Activated T-helper 2 cell treated with anti-CD3 and anti-CD28 coated beads, Interferon-gamma antibody, Interleukin-2, Interleukin-4, amounts not matched to agents 10 μg/mL and 5 μg/mL and 100 μg/mL, durations not matched to agents 14 hours and 24 hours and 36 hours (primary cell): ENCODE measurements around the gene PLCH2. TPM values are rescaled to one million over a fixed set of nuclear protein-coding genes. Genes with fewer than 3 reads are reported as not detected.

Source experiments
- DNase-seq: peaks from one replicate; pipeline ENCODE4 v3.0.0; 2021; ENCODE audit warnings: low spot score
- H3K27ac Mint-ChIP-seq: one replicate; pipeline ENCODE4 v1.8.0; 2021; ENCODE audit warnings: mixed read lengths
- H3K27me3 Mint-ChIP-seq: one replicate; pipeline ENCODE4 v1.8.0; 2021; ENCODE audit warnings: low read depth, mixed read lengths
- H3K36me3 Mint-ChIP-seq: one replicate; pipeline ENCODE4 v1.8.0; 2021; ENCODE audit warnings: low read depth, mixed read lengths
- H3K4me1 Mint-ChIP-seq: one replicate; pipeline ENCODE4 v1.8.0; 2021; ENCODE audit warnings: low read depth, mixed read lengths
- H3K4me3 Mint-ChIP-seq: one replicate; pipeline ENCODE4 v1.8.0; 2021; ENCODE audit warnings: low read depth, mild to moderate bottlenecking, moderate library complexity, mixed read lengths
- H3K9me3 Mint-ChIP-seq: one replicate; pipeline ENCODE4 v1.8.0; 2021; ENCODE audit warnings: mixed read lengths
- intact Hi-C: fragments of 100-400 bp; cut with micrococcal nuclease; formaldehyde crosslinking; loops from one replicate; pipeline ENCODE4 v1.15.1; 2023
- total RNA-seq: library from RNA; stranded (reverse); gene quantifications from 2 replicates; pipeline ENCODE4 v1.2.3, GENCODE V29; 2022

The PLCH2 gene
- total RNA-seq, 1 donor from 2014 or later: 2.6 TPM

- Mint-ChIP-seq H3K27me3 (no peaks in the 10 kb centered on the region), H3K27ac (no peak overlapping the region), H3K9me3 (no peaks in the 10 kb centered on the region)
Observed at GRCh38 chr1:2477791-2478499, 1.9 kb downstream of the PLCH2 start.

GRCh38 chr1:2479186-2479585, 3.1 kb downstream of the PLCH2 start:
- no peaks in the 10 kb centered on the region for H3K36me3 Mint-ChIP-seq
- intact Hi-C loops: no loop called here
- no peaks in the 10 kb centered on the region for H3K27me3 Mint-ChIP-seq
- H3K9me3 Mint-ChIP-seq: no peaks in the 10 kb centered on the region
- H3K4me1 Mint-ChIP-seq: no peaks in the 10 kb centered on the region
- no peak for DNase-seq
- H3K4me3 Mint-ChIP-seq: no peak overlapping the region
- no peak overlapping the region for H3K27ac Mint-ChIP-seq

More at GRCh38 chr1:2477791-2478499, 1.9 kb downstream of the PLCH2 start:
- Mint-ChIP-seq H3K4me3 (no peak overlapping the region), H3K36me3 (no peaks in the 10 kb centered on the region), H3K4me1 (no peaks in the 10 kb centered on the region)
- intact Hi-C loops: no loop called here
- DNase-seq: no peak

DNA sequence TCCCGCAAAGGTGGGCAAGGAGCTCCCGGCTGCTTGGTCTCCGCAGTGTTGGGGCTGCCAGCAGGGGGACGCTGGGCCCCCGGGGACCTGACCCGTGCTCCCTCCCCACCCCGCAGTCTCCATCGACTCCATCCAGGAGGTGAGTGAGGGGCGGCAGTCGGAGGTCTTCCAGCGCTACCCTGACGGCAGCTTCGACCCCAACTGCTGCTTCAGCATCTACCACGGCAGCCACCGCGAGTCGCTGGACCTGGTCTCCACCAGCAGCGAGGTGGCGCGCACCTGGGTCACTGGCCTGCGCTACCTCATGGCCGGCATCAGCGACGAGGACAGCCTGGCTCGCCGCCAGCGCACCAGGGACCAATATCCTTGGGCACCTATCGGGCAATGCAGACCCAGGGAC, 3.5 kb downstream of the PLCH2 start:
- intact Hi-C loops: no loop called here

DNA sequence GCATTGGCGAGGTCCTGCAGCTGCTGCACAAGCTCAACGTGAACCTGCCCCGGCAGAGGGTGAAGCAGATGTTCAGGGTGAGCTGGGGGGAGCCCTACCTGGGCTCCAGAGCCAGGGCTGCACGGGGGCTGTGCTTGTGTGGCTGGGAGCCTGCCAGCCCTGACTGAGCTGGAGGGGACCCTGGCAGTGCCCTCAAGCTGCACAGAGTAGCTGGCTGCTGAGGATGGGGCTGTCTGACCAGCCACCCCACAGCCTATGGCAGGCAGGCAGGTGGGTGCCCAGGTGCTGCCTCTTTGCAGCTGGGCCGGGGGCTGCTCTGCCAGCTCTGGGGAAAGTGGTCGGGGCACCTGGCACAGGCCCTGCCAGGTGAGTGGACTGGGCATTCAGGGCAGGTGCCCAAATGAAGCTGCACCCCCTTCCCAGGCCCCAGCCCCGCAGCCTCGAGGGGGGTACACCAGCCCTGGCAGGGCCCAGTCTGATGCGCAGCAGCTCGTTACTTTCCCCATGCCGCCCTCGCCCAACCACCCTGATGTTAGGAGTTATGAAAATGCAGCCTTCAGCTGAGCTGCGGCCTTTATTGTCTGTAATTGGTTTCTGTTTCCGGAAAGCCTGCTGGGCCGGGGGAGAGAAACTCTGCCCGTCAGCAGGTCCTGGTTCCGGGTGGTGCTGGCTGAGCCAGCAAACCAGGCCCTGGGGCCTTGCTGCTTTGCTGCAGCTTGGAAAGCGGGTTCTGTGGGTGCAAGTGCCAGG, 4.3 kb downstream of the PLCH2 start:
- intact Hi-C loops: no loop called here
- Mint-ChIP-seq H3K36me3 (no peaks in the 10 kb centered on the region), H3K4me3 (no peak overlapping the region), H3K27ac (no peak overlapping the region), H3K9me3 (no peaks in the 10 kb centered on the region), H3K4me1 (no peaks in the 10 kb centered on the region), H3K27me3 (no peaks in the 10 kb centered on the region)
- no peak for DNase-seq

More for the DNA sequence above, 3.5 kb downstream of the PLCH2 start:
- Mint-ChIP-seq H3K27ac (no peak overlapping the region), H3K36me3 (no peaks in the 10 kb centered on the region), H3K9me3 (no peaks in the 10 kb centered on the region), H3K4me1 (no peaks in the 10 kb centered on the region), H3K27me3 (no peaks in the 10 kb centered on the region), H3K4me3 (no peak overlapping the region)
- no peak for DNase-seq

GRCh38 chr1:2480986-2481364, 4.9 kb downstream of the PLCH2 start:
- H3K27me3 Mint-ChIP-seq: no peaks in the 10 kb centered on the region
- H3K4me3 Mint-ChIP-seq: no peak overlapping the region
- H3K4me1 Mint-ChIP-seq: no peaks in the 10 kb centered on the region
- intact Hi-C loops: no loop called here
- no peaks in the 10 kb centered on the region for H3K36me3 Mint-ChIP-seq
- H3K9me3 Mint-ChIP-seq: no peaks in the 10 kb centered on the region
- no peak overlapping the region for H3K27ac Mint-ChIP-seq
- DNase-seq: no peak

DNA sequence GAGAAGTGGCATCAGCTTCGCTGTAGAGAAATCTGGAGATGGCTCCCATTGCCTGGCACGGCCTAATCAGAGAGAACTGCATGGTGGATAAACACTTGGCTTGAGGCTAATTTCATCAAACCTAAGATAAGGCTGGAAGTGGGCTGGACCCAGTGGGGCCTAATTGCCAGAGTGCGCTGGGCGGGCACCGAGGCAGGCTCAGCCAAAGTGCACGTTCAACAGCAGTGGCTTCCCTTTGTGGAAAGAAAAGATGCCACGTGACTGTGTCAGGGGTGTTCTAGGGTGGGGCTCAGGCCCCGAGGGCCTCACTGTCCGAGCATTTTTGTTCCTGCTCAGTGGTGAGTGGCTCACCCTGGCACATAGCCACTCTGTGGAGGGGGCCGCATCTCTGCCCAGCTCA, 5.8 kb downstream of the PLCH2 start:
- Mint-ChIP-seq H3K27ac (no peak overlapping the region), H3K36me3 (no peaks in the 10 kb centered on the region), H3K9me3 (no peaks in the 10 kb centered on the region), H3K4me1 (no peaks in the 10 kb centered on the region), H3K4me3 (no peak overlapping the region), H3K27me3 (no peaks in the 10 kb centered on the region)
- DNase-seq: no peak
- intact Hi-C loops: no loop called here

DNA sequence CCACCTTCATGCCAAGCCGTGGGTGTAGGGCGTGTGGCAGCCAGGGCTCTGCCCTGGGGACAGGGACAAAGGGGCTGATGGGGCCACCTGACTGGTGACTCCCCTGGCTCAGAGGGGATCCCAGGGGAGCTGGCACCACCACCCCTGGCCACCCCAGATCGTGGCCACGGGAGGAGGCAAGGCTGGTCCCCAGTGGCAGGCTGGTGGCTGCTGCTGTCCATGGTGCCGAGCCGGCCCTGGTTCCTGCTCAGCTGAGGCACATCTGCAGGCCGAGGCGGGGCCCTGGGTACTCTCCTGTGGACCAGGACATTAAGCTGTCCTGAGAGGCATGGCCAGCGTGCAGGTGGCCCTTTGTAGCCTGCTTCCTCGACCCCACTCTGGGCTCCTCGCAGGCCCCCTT, 6.5 kb downstream of the PLCH2 start:
- Mint-ChIP-seq H3K4me1 (no peaks in the 10 kb centered on the region), H3K9me3 (peaks cover 2% of the 10 kb centered on the region), H3K27me3 (no peaks in the 10 kb centered on the region), H3K4me3 (no peak overlapping the region), H3K27ac (no peak overlapping the region), H3K36me3 (no peaks in the 10 kb centered on the region)
- no peak for DNase-seq
- intact Hi-C loops: no loop called here

GRCh38 chr1:2483026-2483425, 6.9 kb downstream of the PLCH2 start:
- intact Hi-C loops: no loop called here
- Mint-ChIP-seq H3K36me3 (no peaks in the 10 kb centered on the region), H3K27ac (no peak overlapping the region), H3K9me3 (peaks cover 6% of the 10 kb centered on the region), H3K27me3 (no peaks in the 10 kb centered on the region), H3K4me1 (no peaks in the 10 kb centered on the region), H3K4me3 (no peak overlapping the region)
- DNase-seq: no peak

GRCh38 chr1:2483970-2484369, 7.9 kb downstream of the PLCH2 start:
- Mint-ChIP-seq H3K27me3 (no peaks in the 10 kb centered on the region), H3K36me3 (no peaks in the 10 kb centered on the region), H3K27ac (no peak overlapping the region), H3K9me3 (peaks cover 14% of the 10 kb centered on the region), H3K4me1 (no peaks in the 10 kb centered on the region), H3K4me3 (no peak overlapping the region)
- intact Hi-C loops: no loop called here
- DNase-seq: no peak

DNA sequence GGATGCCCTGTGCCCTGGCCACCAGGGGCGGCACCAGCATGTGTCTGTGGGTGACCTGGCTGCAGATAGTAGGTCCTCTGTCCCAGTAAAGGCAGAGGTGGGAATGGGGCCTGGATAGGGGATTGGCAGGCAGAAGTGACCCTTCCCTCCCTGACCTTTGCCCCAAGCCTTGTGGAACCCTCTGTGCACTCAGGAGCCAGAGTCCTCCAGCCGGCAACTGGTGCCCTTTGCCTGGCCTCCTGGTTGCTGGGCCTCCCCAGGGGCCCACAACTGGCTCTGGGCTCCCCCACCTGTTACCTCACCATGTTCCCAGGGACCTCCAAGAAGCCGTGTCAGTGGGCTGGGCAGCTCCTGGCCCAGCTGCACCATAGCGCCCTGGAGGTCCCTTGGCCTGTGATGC, 10.0 kb downstream of the PLCH2 start:
- Mint-ChIP-seq H3K36me3 (no peaks in the 10 kb centered on the region), H3K4me1 (no peaks in the 10 kb centered on the region), H3K27ac (no peak overlapping the region), H3K4me3 (no peak overlapping the region), H3K27me3 (no peaks in the 10 kb centered on the region), H3K9me3 (peaks cover 17% of the 10 kb centered on the region)
- intact Hi-C loops: no loop called here
- no peak for DNase-seq

DNA sequence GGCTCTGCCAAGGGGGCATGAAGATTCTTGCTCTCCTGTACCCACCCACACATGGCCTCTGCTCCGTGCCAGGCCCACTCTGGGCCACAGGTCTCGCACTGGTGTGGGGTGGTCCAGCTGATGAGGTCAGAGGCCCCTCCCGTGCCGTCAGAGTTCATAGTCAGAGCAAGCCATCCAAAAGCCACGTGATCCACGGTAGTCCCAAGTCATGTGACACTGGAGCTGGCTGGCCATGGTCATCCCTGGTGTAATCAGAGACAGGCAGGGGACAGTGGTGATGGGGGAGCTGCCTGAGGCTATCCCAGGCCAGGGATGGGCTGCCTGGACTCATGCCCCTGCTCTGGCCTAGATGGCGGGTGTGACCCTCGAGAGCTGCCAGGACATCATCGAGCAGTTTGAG, 10.5 kb downstream of the PLCH2 start:
- H3K27ac Mint-ChIP-seq: no peak overlapping the region
- peaks cover 17% of the 10 kb centered on the region for H3K9me3 Mint-ChIP-seq
- H3K4me1 Mint-ChIP-seq: no peaks in the 10 kb centered on the region
- intact Hi-C loops: no loop called here
- H3K27me3 Mint-ChIP-seq: no peaks in the 10 kb centered on the region
- H3K36me3 Mint-ChIP-seq: no peaks in the 10 kb centered on the region
- H3K4me3 Mint-ChIP-seq: no peak overlapping the region
- DNase-seq: no peak

GRCh38 chr1:2488688-2489087, 12.6 kb downstream of the PLCH2 start:
- no peak for DNase-seq
- H3K9me3 Mint-ChIP-seq: peaks cover 17% of the 10 kb centered on the region
- H3K27me3 Mint-ChIP-seq: no peaks in the 10 kb centered on the region
- intact Hi-C loops: no loop called here
- no peaks in the 10 kb centered on the region for H3K36me3 Mint-ChIP-seq
- H3K27ac Mint-ChIP-seq: no peak overlapping the region
- no peaks in the 10 kb centered on the region for H3K4me1 Mint-ChIP-seq
- H3K4me3 Mint-ChIP-seq: no peak overlapping the region

DNA sequence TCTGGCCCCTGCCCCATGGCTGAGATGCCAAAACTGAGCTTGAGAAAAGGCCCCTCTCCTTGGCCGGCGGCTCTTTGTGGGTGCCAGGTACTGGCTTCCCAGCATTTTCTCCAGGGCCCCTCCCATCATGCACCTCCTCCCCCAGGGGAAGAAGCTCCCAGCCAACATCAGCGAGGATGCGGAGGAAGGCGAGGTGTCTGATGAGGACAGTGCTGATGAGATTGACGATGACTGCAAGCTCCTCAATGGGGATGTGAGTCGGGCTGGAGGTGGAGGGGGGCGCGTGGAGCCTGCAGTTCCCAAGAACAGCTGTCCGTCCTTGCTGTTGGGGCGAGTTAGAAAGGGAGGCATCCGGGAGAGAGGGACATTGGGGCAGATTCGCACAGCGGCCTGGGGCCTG, 13.5 kb downstream of the PLCH2 start:
- no peak for DNase-seq
- Mint-ChIP-seq H3K4me3 (no peak overlapping the region), H3K9me3 (peaks cover 17% of the 10 kb centered on the region), H3K36me3 (no peaks in the 10 kb centered on the region), H3K27ac (no peak overlapping the region), H3K27me3 (no peaks in the 10 kb centered on the region), H3K4me1 (no peaks in the 10 kb centered on the region)
- intact Hi-C loops: no loop called here
